Measurements from ENCODE around the gene CTAG1A. TPM values are rescaled to one million over a fixed set of nuclear protein-coding genes. Genes with fewer than 3 reads are reported as not detected.

Gene CTAG1A
- total RNA-seq: not detected in 2 replicates

DNA sequence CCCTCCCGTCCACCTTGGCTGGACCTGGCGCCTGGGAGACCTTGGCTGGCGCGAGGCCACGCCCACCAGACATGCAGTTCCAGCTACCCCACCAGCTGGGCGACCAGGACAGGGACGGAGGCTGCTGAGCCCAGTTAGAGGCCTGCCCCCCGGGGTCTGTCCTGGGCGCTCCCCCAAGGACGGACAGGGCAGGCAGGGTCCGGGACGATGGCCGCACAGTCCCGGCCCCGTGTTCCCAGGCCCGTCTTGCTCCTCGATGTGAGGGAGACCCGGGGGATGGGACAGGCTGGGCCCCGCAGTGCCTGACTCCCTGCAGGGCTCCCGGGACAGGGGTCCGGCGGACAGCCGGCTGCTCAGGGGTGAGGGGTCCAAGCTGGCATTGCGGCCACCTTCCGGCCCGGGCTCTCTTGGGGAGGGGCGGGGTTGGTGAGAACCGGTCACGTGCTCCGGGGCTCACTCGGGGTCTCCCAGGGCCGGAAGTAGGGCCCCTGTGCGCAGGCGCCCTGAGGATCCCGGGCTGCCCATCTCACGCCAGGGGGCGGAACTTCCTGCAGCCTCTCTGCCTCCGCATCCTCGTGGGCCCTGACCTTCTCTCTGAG, at the start of gene CTAG1A:
CTAG1A (plus strand) TSS at position 549 of the 599 bp plus-strand sequence. CDS start 74 bp downstream, outside the sequence.

DNA sequence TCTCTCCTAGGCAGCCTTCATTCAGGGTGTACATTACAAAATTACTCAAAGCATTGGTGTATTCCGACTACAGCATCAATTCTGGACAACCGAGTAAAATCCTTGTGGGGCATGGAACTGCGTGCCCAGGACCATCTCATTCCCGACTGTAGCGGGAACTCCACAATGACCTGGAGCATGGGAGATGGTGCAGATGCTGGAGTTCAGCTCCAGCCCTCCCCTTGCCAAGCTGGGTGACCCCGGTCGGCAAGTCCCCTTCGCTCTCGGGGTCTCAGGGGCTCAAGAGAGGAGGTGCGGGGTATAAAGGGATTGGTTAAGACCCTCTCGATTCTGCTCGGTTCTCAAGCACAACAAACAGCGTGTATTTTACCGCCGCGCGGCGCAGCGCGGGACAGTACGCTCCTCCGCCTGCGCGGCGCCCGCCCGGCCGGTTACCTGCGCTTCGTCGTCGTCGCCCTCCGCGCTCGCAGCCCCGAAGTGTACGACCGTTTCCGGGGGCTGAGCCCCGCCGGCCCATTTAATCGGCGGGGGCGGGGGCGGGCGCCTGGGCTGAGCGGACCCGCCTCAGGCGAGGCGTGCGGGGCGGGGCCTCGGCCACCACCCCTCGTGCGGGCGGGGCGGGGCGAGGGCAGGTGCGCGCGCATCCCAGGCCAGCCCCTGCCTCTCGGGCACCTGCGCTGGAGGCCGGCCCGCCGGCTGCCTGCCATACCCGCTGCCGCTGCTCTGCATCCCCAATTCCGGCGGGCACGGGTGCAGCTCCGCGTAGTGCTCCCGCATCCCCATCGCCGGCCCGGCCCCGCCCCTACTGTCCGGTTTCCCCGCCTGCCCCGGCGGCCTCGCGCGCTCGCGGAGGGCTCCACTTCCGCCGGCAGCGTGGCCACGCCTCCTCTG, 38.3 kb upstream of the CTAG1A start, which contains the start of gene G6PD:
G6PD (minus strand) TSS at position 493 of the 891 bp plus-strand sequence. CDS start 691 bp downstream, outside the sequence.

GRCh38 chrX:154547245-154548027, 37.5 kb upstream of the CTAG1A start, which contains the start of gene IKBKG:
Gene IKBKG (plus strand): TSS chrX:154547620. CDS start chrX:154552003, 4,383 bp downstream.

GRCh38 chrX:154619182-154619581, 34.2 kb downstream of the CTAG1A start, which contains the start of gene CTAG1B:
Gene CTAG1B (minus strand): TSS chrX:154619282. CDS start chrX:154619218, 64 bp downstream.

Other genes starting within 250 kb of the CTAG1A start
- gene FLNA, start 210.5 kb upstream of the CTAG1A start, total RNA-seq: 2,046 and 3,187 TPM in 2 replicates
- 19.9 and 20.2 TPM in 2 replicates for gene EMD, start 205.8 kb upstream of the CTAG1A start, total RNA-seq
- gene RPL10, start 186.8 kb upstream of the CTAG1A start, total RNA-seq: 2,577 and 3,067 TPM in 2 replicates
- 105 and 122 TPM in 2 replicates for gene DNASE1L1, start 175.9 kb upstream of the CTAG1A start, total RNA-seq
- 13.2 and 32.1 TPM in 2 replicates for gene TAFAZZIN, start 173.6 kb upstream of the CTAG1A start, total RNA-seq
- 62.0 and 87.5 TPM in 2 replicates for gene ATP6AP1, start 156.5 kb upstream of the CTAG1A start, total RNA-seq
- gene GDI1, start 148.0 kb upstream of the CTAG1A start, total RNA-seq: 64.1 and 110 TPM in 2 replicates
- 83.4 and 111 TPM in 2 replicates for gene FAM50A, start 141.0 kb upstream of the CTAG1A start, total RNA-seq
- gene PLXNA3, start 126.9 kb upstream of the CTAG1A start, total RNA-seq: 8.3 and 16.8 TPM in 2 replicates
- 10.4 and 12.2 TPM in 2 replicates for gene LAGE3, start 105.9 kb upstream of the CTAG1A start, total RNA-seq
- gene UBL4A, start 98.5 kb upstream of the CTAG1A start, total RNA-seq: 32.7 and 47.2 TPM in 2 replicates
- gene SLC10A3, start 94.5 kb upstream of the CTAG1A start, total RNA-seq: 8.2 and 14.5 TPM in 2 replicates
- 23.0 and 32.4 TPM in 2 replicates for gene FAM3A, start 68.9 kb upstream of the CTAG1A start, total RNA-seq
- 34.5 and 66.3 TPM in 2 replicates for gene G6PD, start 38.3 kb upstream of the CTAG1A start, total RNA-seq
- 12.0 and 13.6 TPM in 2 replicates for gene IKBKG, start 37.5 kb upstream of the CTAG1A start, total RNA-seq
- gene CTAG1B, start 34.1 kb downstream of the CTAG1A start, total RNA-seq: not detected in 2 replicates
- not detected in 2 replicates for gene CTAG2, start 68.4 kb downstream of the CTAG1A start, total RNA-seq
- 2.6 and 5.2 TPM in 2 replicates for gene GAB3, start 165.9 kb downstream of the CTAG1A start, total RNA-seq
- gene DKC1, start 177.7 kb downstream of the CTAG1A start, total RNA-seq: 58.1 and 59.9 TPM in 2 replicates
- gene MPP1, start 220.4 kb downstream of the CTAG1A start, total RNA-seq: 17.2 and 21.7 TPM in 2 replicates
- not detected in 2 replicates for gene SMIM9, start 249.5 kb downstream of the CTAG1A start, total RNA-seq

All from endothelial cell of coronary artery (primary cell).